ENCODE data around the gene KHDC1. TPM values are rescaled to one million over a fixed set of nuclear protein-coding genes. Genes with fewer than 3 reads are reported as not detected.

KHDC1 gene
- total RNA-seq, 1 experiment from 2014 or later = 7.7 TPM

DNA sequence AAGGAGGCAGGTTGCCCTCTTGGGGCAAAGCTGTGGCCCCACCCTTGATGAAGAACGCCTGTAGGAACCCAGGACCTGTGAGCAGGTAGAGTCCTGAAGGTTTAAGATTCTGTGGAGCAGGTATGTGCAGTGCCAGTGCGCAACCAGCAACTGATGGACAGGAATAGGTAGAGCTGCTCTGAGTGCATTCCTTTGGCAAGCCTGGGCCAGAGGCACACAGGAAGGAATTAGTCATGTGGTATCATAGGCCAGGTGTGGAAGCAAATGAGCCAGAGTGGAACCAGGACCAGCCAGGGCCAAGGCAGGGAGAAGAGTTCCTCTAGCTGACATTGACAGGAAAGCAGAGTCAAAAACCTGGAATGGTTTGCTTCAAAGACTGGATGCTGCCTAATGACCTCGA lies 1.4 kb upstream of the KHDC1 start:
- Histone ChIP-seq H3K9ac (ENCODE audit: extremely low read depth, insufficient read length, low read length) (no peak overlapping the region), H3K79me1 (ENCODE audit: insufficient read depth, low read depth, low read length, poor library complexity, severe bottlenecking) (no peaks in the 10 kb centered on the region), H4K91ac (ENCODE audit: insufficient read length, low read depth, low read length) (no peak overlapping the region), H3T11ph (ENCODE audit: low read length) (no peak overlapping the region), H3K4me2 (ENCODE audit: insufficient read depth, insufficient read length, low read length) (no peak overlapping the region), H3K14ac (ENCODE audit: insufficient read depth, low read length) (no peak overlapping the region), H2BK120ac (ENCODE audit: low read depth, low read length, poor library complexity, severe bottlenecking) (no peak overlapping the region), H3K23me2 (ENCODE audit: insufficient read length, low read depth, low read length, poor library complexity, severe bottlenecking) (no peaks in the 10 kb centered on the region), H4K5ac (ENCODE audit: insufficient read length, low read depth, low read length) (no peak overlapping the region), H3K4ac (ENCODE audit: low read depth, low read length) (no peak overlapping the region), H3K56ac (ENCODE audit: insufficient read length, low read depth, low read length) (no peak overlapping the region), H3K4me1 (ENCODE audit: insufficient read depth, low read length) (no peaks in the 10 kb centered on the region), H4K8ac (replicated peaks; ENCODE audit: insufficient read length, low read depth, low read length) (no peak overlapping the region), H3K23ac (ENCODE audit: insufficient read length, low read depth, low read length) (no peak overlapping the region), H2BK15ac (ENCODE audit: low read depth, low read length) (no peak overlapping the region), H3K27me3 (ENCODE audit: insufficient read depth, low read length) (no peaks in the 10 kb centered on the region), H2BK5ac (ENCODE audit: insufficient read length, low read length) (no peak overlapping the region), H2AK5ac (ENCODE audit: insufficient read length, low read length) (no peak overlapping the region), H2BK20ac (ENCODE audit: low read depth, low read length, poor library complexity, severe bottlenecking) (no peak overlapping the region), H3K79me2 (ENCODE audit: insufficient read depth, low read length) (no peaks in the 10 kb centered on the region), H2BK12ac (ENCODE audit: insufficient read length, low read depth, low read length) (no peak overlapping the region), H3K27ac (ENCODE audit: insufficient read length, low read depth, low read length) (no peak overlapping the region), H3K9me3 (ENCODE audit: control insufficient read depth, low read depth, low read length) (no peaks in the 10 kb centered on the region), H2AFZ (ENCODE audit: low read length) (no peak overlapping the region), H3K18ac (ENCODE audit: insufficient read length, low read depth, low read length) (no peak overlapping the region), H4K20me1 (ENCODE audit: control insufficient read depth, insufficient read depth, insufficient read length) (no peaks in the 10 kb centered on the region)
- Mint-ChIP-seq H3K36me3 (ENCODE audit: insufficient read depth in 1 of 3, low read depth in 3 of 3) (peaks cover 8 to 41% (median 39%) of the 10 kb centered on the region in 3 experiments; a peak in 6 of 7 replicates), H3K27me3 (ENCODE audit: low read depth) (no peaks in the 10 kb centered on the region), H3K4me3 (peak overlapping the region in 1 of 2 experiments; percentile 66; a peak in 3 of 5 replicates), H3K4me1 (peaks cover 26 to 28% of the 10 kb centered on the region in 2 experiments), H3K9me3 (no peaks in the 10 kb centered on the region; a peak in 1 of 5 replicates), H3K27ac (no peak overlapping the region)
- DNase-seq = no peak
- TF ChIP-seq, protein P1, sequence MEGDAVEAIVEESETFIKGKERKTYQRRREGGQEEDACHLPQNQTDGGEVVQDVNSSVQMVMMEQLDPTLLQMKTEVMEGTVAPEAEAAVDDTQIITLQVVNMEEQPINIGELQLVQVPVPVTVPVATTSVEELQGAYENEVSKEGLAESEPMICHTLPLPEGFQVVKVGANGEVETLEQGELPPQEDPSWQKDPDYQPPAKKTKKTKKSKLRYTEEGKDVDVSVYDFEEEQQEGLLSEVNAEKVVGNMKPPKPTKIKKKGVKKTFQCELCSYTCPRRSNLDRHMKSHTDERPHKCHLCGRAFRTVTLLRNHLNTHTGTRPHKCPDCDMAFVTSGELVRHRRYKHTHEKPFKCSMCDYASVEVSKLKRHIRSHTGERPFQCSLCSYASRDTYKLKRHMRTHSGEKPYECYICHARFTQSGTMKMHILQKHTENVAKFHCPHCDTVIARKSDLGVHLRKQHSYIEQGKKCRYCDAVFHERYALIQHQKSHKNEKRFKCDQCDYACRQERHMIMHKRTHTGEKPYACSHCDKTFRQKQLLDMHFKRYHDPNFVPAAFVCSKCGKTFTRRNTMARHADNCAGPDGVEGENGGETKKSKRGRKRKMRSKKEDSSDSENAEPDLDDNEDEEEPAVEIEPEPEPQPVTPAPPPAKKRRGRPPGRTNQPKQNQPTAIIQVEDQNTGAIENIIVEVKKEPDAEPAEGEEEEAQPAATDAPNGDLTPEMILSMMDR (conservative IDR thresholded peaks at IDR 0.05) = no peak
- no CpG with 5 or more reads among the region's 3 CpGs for WGBS (ENCODE audit: extremely low coverage, insufficient read length, low lambda C conversion rate)
